AG10803 (cell line): Measurements from ENCODE around the gene ITGA5.

ENCODE experiments used
- DNase-seq: peaks from one replicate; pipeline ENCODE4 v3.0.0; 2010; ENCODE audit warnings: low read depth
- H3K4me3 ChIP-seq: 2 replicates; pipeline ENCODE4 v1.5.1; 2011; ENCODE audit warnings: mild to moderate bottlenecking, low read length, control low read depth
- CTCF ChIP-seq: conservative IDR thresholded peaks from 2 replicates; pipeline ENCODE4 v1.5.1; 2011; ENCODE audit warnings: mild to moderate bottlenecking, low read length, control low read depth, inconsistent platforms

Gene ITGA5

DNA sequence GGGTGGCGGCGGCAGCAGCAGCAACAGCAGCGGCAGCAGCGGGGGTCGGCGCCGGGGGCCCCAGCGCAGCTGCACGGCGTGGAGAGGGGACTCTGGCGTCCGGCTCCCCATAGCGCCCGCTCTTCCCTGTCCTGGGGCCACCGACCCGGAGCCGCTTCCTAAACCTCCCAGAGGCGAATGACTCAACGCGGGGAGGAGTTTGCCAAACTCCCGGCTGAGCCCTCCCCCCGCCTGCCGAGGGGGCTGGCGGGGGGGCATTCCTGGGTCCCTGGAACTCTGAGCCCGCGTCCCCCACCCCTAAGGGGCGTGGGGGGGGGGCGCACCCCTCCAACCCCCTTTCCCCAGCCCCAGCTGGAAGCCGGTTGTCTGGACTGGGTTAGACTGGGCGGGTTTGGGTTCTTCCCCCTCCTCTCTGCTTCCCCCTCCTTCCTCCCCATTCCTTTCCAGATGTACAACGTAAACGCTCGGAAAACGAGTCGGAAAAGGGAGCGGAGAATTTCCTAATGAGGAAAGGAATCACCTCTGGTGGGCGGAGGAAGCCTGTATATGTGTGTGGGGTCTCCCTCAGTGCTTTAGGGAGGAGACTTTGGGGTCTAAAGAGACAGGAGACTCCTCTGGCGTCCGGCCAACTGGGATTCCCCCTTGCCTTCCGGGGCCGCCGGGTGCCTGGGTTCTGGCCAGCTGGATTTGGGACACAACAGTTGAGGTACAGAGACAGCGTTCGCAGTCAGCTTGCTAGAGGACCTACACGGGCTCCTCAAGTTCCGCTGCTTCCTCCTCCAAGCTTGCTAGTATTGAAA lies at the start of gene ITGA5:
Gene ITGA5, minus strand, starts transcription at position 179 of the 800 bp plus-strand sequence. Its CDS starts 68 bp downstream, at position 111.
- TF ChIP-seq CTCF, result no peak
- H3K4me3 ChIP-seq, result peak within 1 kb of the TSS; percentile 92
- peak; percentile 68 for DNase-seq

- TF ChIP-seq CTCF, result no peak
- no peak overlapping the region for H3K4me3 ChIP-seq
- DNase-seq, result no peak
Measured at GRCh38 chr12:54465857-54466523, 46.9 kb upstream of the ITGA5 start.

GRCh38 chr12:54463484-54463883 lies 44.4 kb upstream of the ITGA5 start:
- TF ChIP-seq CTCF, result no peak
- H3K4me3 ChIP-seq, result no peak overlapping the region
- DNase-seq, result peak; percentile 15

DNA sequence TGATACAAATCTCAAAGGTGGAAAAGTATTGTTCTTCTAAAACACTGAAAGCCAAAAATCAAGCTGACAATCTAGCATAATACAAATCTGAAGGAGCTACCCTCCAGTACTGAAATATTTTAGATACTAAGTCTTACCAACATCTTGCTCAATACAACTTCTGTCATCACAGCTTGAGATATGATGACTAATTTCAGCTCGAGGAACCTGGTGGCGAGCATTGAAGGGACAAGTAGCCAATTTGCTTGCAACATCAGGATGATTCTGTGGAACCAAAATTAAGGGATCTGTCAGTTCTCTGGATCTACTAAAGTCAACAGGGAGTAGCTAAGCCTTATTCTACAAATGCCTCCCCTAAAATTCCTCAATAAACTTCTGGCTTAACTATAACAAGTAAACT lies 44.0 kb upstream of the ITGA5 start:
- no peak overlapping the region for H3K4me3 ChIP-seq
- DNase-seq, result peak; percentile 93
- TF ChIP-seq CTCF, result no peak

DNA sequence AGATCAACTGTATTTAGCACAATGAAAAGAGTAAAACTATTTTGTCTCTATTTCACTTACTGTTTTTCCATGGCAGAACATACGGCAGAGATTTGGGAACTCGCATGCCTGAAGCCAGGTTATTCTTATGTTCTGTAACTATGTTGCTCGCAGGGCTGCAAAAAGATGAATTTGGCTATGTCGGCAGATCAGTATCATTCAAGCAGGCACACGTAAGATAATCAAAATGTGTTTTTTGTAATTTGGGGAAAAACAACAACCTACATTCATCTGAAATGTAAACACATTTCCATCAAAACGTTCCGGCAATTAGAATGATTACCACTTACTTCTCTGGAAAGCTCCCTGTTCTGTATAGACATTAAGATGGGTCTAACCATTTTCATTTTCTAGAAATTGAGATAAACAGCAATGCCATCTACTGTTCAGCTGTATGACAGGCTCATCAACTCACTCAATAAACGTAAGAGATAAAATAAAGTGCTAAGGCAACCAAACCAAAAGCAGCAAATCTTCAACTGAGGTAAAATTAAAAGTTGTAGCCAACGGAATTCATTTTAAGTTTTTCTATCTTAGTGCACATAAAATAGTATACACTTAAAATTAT lies 41.4 kb upstream of the ITGA5 start:
- no peak overlapping the region for H3K4me3 ChIP-seq
- no peak for DNase-seq
- TF ChIP-seq CTCF, result no peak

GRCh38 chr12:54459355-54459754 lies 40.3 kb upstream of the ITGA5 start:
- DNase-seq, result no peak
- TF ChIP-seq CTCF, result no peak
- no peak overlapping the region for H3K4me3 ChIP-seq
